SK-N-SH (cell line): Measurements from ENCODE around the gene TCP1. TPM values are rescaled to one million over a fixed set of nuclear protein-coding genes. Genes with fewer than 3 reads are reported as not detected.

Source experiments
- CTCF ChIA-PET: fragments of 300-600, 350-600 bp; formaldehyde crosslinking; extraction: SDS; loops from one replicate; lab custom pipeline; 2021; lab: Yijun Ruan, JAX
- POLR2A ChIA-PET: fragments of 350-600 bp; sonication (Branson Sonifier 250); formaldehyde crosslinking; extraction: SDS; loops from one replicate; lab custom pipeline; 2020; ENCODE audit warnings: antibody characterized with exemption, inconsistent platforms; lab: Yijun Ruan, JAX
- DNase-seq: peaks from one replicate; pipeline ENCODE4 v3.0.0; 2012
- H2AFZ ChIP-seq: fragments of 200-600 bp; sonication (generic); 2 replicates; pipeline ENCODE4 v1.8.1; 2016; ENCODE audit warnings: antibody characterized with exemption, mild to moderate bottlenecking, low read depth
- H3F3A ChIP-seq: fragments of 200-600 bp; sonication (generic); replicated peaks from 2 replicates; pipeline ENCODE3; 2016; ENCODE audit warnings: antibody characterized with exemption, mild to moderate bottlenecking; ENCODE audit not compliant: insufficient read depth
- H3K27ac ChIP-seq, 2 experiments: fragments of 200-500 bp in 1 of 2; fragments of 200-600 bp in 1 of 2; sonication (Bioruptor generic) in 1 of 2; sonication (generic), shearing (Covaris generic) in 1 of 2; 2 replicates each; pipeline versions ENCODE4 v1.5.1 to v1.6.1; 2014 to 2016; ENCODE audit warnings: low read depth in 2 of 2, inconsistent platforms in 1 of 2, low read length in 1 of 2, mild to moderate bottlenecking in 1 of 2, mixed read lengths in 1 of 2
- H3K27me3 ChIP-seq: fragments of 200-600 bp; sonication (generic), shearing (Covaris generic); 2 replicates; pipeline ENCODE4 v1.6.1; 2016; ENCODE audit warnings: mixed run types; ENCODE audit not compliant: insufficient read depth
- H3K36me3 ChIP-seq, 2 experiments: fragments of 200-500 bp in 1 of 2; fragments of 200-600 bp in 1 of 2; sonication (Bioruptor generic) in 1 of 2; sonication (generic) in 1 of 2; replicated peaks in 1 of 2; 2 replicates each; pipeline versions ENCODE3 to v1.5.1; 2014 to 2016; ENCODE audit warnings: low read length in 1 of 2, mild to moderate bottlenecking in 1 of 2; ENCODE audit not compliant: insufficient read depth in 2 of 2, control insufficient read depth in 1 of 2
- H3K4me1 ChIP-seq, 2 experiments: fragments of 200-500 bp in 1 of 2; fragments of 200-600 bp in 1 of 2; sonication (Bioruptor generic) in 1 of 2; sonication (generic), shearing (Covaris generic) in 1 of 2; 2 replicates each; pipeline versions ENCODE4 v1.5.1 to v1.6.1; 2014 to 2016; ENCODE audit warnings: low read depth in 1 of 2, low read length in 1 of 2, mixed run types in 1 of 2; ENCODE audit not compliant: insufficient read depth in 2 of 2, control insufficient read depth in 1 of 2
- H3K4me2 ChIP-seq: fragments of 200-600 bp; sonication (generic), shearing (Covaris generic); 2 replicates; pipeline ENCODE4 v1.6.1; 2017; ENCODE audit warnings: mixed run types
- H3K4me3 ChIP-seq, 2 experiments: fragments of 200-500 bp in 1 of 2; fragments of 200-600 bp in 1 of 2; sonication (Bioruptor generic) in 1 of 2; sonication (generic), shearing (Covaris generic) in 1 of 2; 2 replicates each; pipeline versions ENCODE4 v1.5.1 to v1.8.1; 2014 to 2016; ENCODE audit warnings: low read depth in 2 of 2, inconsistent platforms in 1 of 2, low read length in 1 of 2, mild to moderate bottlenecking in 1 of 2, mixed read lengths in 1 of 2, moderate library complexity in 1 of 2
- H3K79me2 ChIP-seq: fragments of 200-600 bp; sonication (generic); 2 replicates; pipeline ENCODE4 v1.8.1; 2017; ENCODE audit warnings: mild to moderate bottlenecking; ENCODE audit not compliant: insufficient read depth
- H3K9ac ChIP-seq: fragments of 200-600 bp; sonication (generic); 2 replicates; pipeline ENCODE4 v1.6.1; 2017; ENCODE audit warnings: mixed run types
- H3K9me2 ChIP-seq: fragments of 200-600 bp; sonication (generic); 2 replicates; pipeline ENCODE4 v1.6.1; 2017; ENCODE audit warnings: mixed run types
- H3K9me3 ChIP-seq: fragments of 200-600 bp; sonication (generic); 2 replicates; pipeline ENCODE4 v1.6.1; 2017; ENCODE audit warnings: mixed run types, mild to moderate bottlenecking, moderate library complexity
- H4K20me1 ChIP-seq: fragments of 200-600 bp; sonication (generic); 2 replicates; pipeline ENCODE4 v1.6.1; 2017; ENCODE audit warnings: mild to moderate bottlenecking, mixed run types; ENCODE audit not compliant: insufficient read depth
- ELF1 ChIP-seq: IDR thresholded peaks from 2 replicates; pipeline ENCODE4 v1.4.0; 2012
- MAX ChIP-seq: IDR thresholded peaks from 2 replicates; pipeline ENCODE4 v1.4.0; 2012; ENCODE audit warnings: low read depth
- MEF2A ChIP-seq: IDR thresholded peaks from 2 replicates; pipeline ENCODE4 v1.4.0; 2012; ENCODE audit warnings: low read depth, borderline replicate concordance
- NRF1 ChIP-seq: IDR thresholded peaks from 2 replicates; pipeline ENCODE4 v1.6.1; 2012; ENCODE audit warnings: low read depth, mild to moderate bottlenecking, low read length
- POLR2AphosphoS5 ChIP-seq: IDR thresholded peaks from 2 replicates; pipeline ENCODE4 v1.6.1; 2012; ENCODE audit warnings: low read depth, low read length
- YY1 ChIP-seq: IDR thresholded peaks from 2 replicates; pipeline ENCODE4 v1.4.0; 2012; ENCODE audit warnings: low read depth, mild to moderate bottlenecking
- WGBS: methylation state at CpG from one replicate; pipeline ENCODE4 v1.1.6; 2017; ENCODE audit warnings: low lambda C conversion rate; 5-methylcytosine and 5-hydroxymethylcytosine counted together
- polyA plus RNA-seq, 3 experiments: library from polyadenylated mRNA; depleted of rRNA; stranded (reverse); fragments of >200 nt; gene quantifications; 2 replicates each; pipeline ENCODE4 v1.2.3, GENCODE V29; 2012
- TF ChIP-seq, protein P1 (sequence below): fragments of 150-350 bp; IDR thresholded peaks from 2 replicates; pipeline ENCODE4 v1.6.1; 2016; ENCODE audit warnings: mild to moderate bottlenecking, low read depth, low read length
- TF ChIP-seq, protein P2 (sequence below): fragments of 200-600 bp; sonication (generic); IDR thresholded peaks from 2 replicates; pipeline ENCODE4 v1.6.1; 2017; ENCODE audit warnings: antibody characterized with exemption, mild to moderate bottlenecking, moderate library complexity
- TF ChIP-seq, protein P3 (sequence below): IDR thresholded peaks from 2 replicates; pipeline ENCODE4 v1.4.0; 2012; ENCODE audit warnings: low read depth, borderline replicate concordance
- TF ChIP-seq, protein P4 (sequence below): IDR thresholded peaks from 2 replicates; pipeline ENCODE4; 2012

TCP1 gene
- polyA plus RNA-seq, 1 of the 3 experiments (the other 2 are of a cell fraction): 154 TPM

DNA sequence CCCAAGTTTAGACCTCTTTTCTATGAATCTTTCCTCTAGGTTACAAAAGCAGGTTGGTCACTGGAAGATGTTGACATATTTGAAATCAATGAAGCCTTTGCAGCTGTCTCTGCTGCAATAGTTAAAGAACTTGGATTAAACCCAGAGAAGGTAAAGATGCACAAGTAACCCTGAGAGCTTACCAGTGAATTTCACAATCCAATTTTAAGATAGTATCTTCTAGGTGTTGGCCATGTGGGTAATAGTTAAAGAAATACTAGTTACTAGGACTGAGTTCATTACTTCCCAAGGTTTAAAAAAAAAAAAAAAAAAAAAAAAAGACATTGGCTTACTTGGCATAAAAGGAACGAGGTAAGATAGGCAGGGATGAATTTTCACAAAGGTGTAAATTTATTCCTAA lies 11.3 kb downstream of the TCP1 start (continued):
- TF ChIP-seq, protein P1, sequence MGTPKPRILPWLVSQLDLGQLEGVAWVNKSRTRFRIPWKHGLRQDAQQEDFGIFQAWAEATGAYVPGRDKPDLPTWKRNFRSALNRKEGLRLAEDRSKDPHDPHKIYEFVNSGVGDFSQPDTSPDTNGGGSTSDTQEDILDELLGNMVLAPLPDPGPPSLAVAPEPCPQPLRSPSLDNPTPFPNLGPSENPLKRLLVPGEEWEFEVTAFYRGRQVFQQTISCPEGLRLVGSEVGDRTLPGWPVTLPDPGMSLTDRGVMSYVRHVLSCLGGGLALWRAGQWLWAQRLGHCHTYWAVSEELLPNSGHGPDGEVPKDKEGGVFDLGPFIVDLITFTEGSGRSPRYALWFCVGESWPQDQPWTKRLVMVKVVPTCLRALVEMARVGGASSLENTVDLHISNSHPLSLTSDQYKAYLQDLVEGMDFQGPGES: no peak

DNA sequence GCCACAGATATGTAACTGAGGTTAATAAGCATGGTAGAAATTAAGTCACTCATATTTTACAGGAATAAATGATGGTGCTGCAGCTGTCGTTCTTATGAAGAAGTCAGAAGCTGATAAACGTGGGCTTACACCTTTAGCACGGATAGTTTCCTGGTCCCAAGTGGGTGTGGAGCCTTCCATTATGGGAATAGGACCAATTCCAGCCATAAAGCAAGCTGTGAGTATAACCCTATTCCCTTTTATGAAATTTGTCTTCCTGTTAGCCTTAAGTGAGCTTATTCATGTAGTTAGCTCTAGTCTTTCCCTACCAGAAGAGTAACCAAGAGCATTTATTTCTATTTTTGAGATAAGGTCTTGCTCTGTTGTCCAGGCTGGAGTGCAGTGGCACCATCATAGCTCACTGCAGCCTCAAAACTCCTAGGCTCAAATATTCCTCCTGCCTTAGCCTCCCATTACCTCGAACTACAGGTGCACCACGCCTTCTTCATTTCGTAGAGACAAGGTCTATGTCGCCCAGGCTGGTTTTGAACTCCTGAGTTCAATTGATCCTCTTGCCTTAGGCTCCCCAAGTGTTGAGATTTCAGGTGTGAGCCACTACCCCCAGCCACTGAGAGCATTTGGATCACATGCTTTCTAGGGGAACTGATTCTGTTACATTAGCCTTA lies 12.0 kb downstream of the TCP1 start:
- no peak overlapping the region for H3K4me3 ChIP-seq
- H3K9me3 ChIP-seq: no peaks in the 10 kb centered on the region
- peaks cover 62 to 68% of the 10 kb centered on the region in 2 experiments for H3K36me3 ChIP-seq
- no peak overlapping the region for H3K4me2 ChIP-seq
- ChIA-PET POLR2A (no interaction called here), CTCF (interaction anchor here (1.1 kb wide), 1 partner anchor 300 kb away, joined by 3 read pairs; no protein-coding TSS in a partner anchor)
- H3K27me3 ChIP-seq: no peaks in the 10 kb centered on the region
- TF ChIP-seq, protein P2, sequence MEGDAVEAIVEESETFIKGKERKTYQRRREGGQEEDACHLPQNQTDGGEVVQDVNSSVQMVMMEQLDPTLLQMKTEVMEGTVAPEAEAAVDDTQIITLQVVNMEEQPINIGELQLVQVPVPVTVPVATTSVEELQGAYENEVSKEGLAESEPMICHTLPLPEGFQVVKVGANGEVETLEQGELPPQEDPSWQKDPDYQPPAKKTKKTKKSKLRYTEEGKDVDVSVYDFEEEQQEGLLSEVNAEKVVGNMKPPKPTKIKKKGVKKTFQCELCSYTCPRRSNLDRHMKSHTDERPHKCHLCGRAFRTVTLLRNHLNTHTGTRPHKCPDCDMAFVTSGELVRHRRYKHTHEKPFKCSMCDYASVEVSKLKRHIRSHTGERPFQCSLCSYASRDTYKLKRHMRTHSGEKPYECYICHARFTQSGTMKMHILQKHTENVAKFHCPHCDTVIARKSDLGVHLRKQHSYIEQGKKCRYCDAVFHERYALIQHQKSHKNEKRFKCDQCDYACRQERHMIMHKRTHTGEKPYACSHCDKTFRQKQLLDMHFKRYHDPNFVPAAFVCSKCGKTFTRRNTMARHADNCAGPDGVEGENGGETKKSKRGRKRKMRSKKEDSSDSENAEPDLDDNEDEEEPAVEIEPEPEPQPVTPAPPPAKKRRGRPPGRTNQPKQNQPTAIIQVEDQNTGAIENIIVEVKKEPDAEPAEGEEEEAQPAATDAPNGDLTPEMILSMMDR: no peak
- no peak; the same call in 1 of the 2 replicates for TF ChIP-seq POLR2AphosphoS5
- TF ChIP-seq, protein P3, sequence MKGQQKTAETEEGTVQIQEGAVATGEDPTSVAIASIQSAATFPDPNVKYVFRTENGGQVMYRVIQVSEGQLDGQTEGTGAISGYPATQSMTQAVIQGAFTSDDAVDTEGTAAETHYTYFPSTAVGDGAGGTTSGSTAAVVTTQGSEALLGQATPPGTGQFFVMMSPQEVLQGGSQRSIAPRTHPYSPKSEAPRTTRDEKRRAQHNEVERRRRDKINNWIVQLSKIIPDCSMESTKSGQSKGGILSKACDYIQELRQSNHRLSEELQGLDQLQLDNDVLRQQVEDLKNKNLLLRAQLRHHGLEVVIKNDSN: no peak
- no peak for TF ChIP-seq ELF1
- TF ChIP-seq MEF2A: no peak
- TF ChIP-seq YY1: no peak
- TF ChIP-seq NRF1: no peak
- TF ChIP-seq, protein P4, sequence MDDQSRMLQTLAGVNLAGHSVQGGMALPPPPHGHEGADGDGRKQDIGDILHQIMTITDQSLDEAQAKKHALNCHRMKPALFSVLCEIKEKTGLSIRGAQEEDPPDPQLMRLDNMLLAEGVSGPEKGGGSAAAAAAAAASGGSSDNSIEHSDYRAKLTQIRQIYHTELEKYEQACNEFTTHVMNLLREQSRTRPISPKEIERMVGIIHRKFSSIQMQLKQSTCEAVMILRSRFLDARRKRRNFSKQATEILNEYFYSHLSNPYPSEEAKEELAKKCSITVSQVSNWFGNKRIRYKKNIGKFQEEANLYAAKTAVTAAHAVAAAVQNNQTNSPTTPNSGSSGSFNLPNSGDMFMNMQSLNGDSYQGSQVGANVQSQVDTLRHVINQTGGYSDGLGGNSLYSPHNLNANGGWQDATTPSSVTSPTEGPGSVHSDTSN: no peak
- TF ChIP-seq MAX: no peak
- TF ChIP-seq, all 33 proteins: peak for 0
- Histone ChIP-seq H2AFZ (no peak overlapping the region), H3K4me1 (no peaks in the 10 kb centered on the region; a peak in 1 of 4 replicates), H3F3A (peaks cover 39% of the 10 kb centered on the region), H3K79me2 (peaks cover 18% of the 10 kb centered on the region; the same call in 1 of the 2 replicates), H4K20me1 (peaks cover 3% of the 10 kb centered on the region), H3K9me2 (no peaks in the 10 kb centered on the region), H3K27ac (no peak overlapping the region), H3K9ac (no peak overlapping the region)
- WGBS: 84% methylated on average over 7 of the region's 7 CpGs
- no peak for DNase-seq
